A549 (cell line): ENCODE measurements around the gene RNGTT. TPM values are rescaled to one million over a fixed set of nuclear protein-coding genes. Genes with fewer than 3 reads are reported as not detected.

Experiments used
- ATAC-seq, 2 experiments: fragments of 200-7000 bp in 1 of 2; fragments of >200 bp in 1 of 2; cut with Nextera tagmentation in 1 of 2; cut with Tn5 transposase in 1 of 2; 3 replicates each; pipeline versions ENCODE4 v1.8.0 to v1.9.1; 2018 to 2020; ENCODE audit warnings: mild to moderate bottlenecking in 1 of 2, moderate library complexity in 1 of 2
- CTCF ChIA-PET: fragments of 300-600 bp; sonication (Branson Sonifier 250); formaldehyde crosslinking; extraction: SDS; loops from one replicate; lab custom pipeline; 2021; ENCODE audit warnings: antibody characterized with exemption, inconsistent platforms; lab: Yijun Ruan, JAX
- POLR2A ChIA-PET: fragments of 350-600 bp; formaldehyde crosslinking; extraction: SDS; loops from one replicate; lab custom pipeline; 2021; ENCODE audit warnings: antibody characterized with exemption, inconsistent platforms; lab: Yijun Ruan, JAX
- DNase-seq, 2 experiments: peaks; one replicate each; pipeline versions ENCODE4 v3.0.0 to v3.0.0-alpha.2; 2011 to 2016; ENCODE audit warnings: low read depth in 1 of 2, low spot score in 1 of 2
- FAIRE-seq: peaks from 2 replicates; lab custom pipeline; 2011; peaks lifted over from hg19 to GRCh38; lab: Jason Lieb, UNC
- H3K27ac ChIP-seq, 2 experiments: fragments of >200 bp; sonication (Bioruptor Twin); formaldehyde crosslinking; 3 replicates each; pipeline ENCODE4 v1.5.1; 2016 to 2017
- H3K4me1 ChIP-seq: fragments of >200 bp; sonication (Bioruptor Twin); formaldehyde crosslinking; 3 replicates; pipeline ENCODE4 v1.6.1; 2016
- H3K4me2 ChIP-seq: fragments of >200 bp; sonication (Bioruptor Twin); formaldehyde crosslinking; 3 replicates; pipeline ENCODE4 v1.6.1; 2016
- H3K4me3 ChIP-seq: fragments of >200 bp; sonication (Bioruptor Twin); formaldehyde crosslinking; 3 replicates; pipeline ENCODE4 v1.5.1; 2016
- H3K9me3 ChIP-seq: fragments of >200 bp; sonication (Bioruptor Twin); formaldehyde crosslinking; 3 replicates; pipeline ENCODE4 v1.6.1; 2016
- CEBPB ChIP-seq, 2 experiments: fragments of >200 bp in 1 of 2; sonication (Bioruptor Twin) in 1 of 2; formaldehyde crosslinking in 1 of 2; IDR thresholded peaks; 2 replicates each; pipeline ENCODE4 v1.6.1; 2012 to 2016
- CHD2 ChIP-seq: fragments of 150-350 bp; IDR thresholded peaks from 2 replicates; pipeline ENCODE4 v1.6.1; 2014; ENCODE audit warnings: low read length; ENCODE audit not compliant: partially characterized antibody
- EHMT2 ChIP-seq: fragments of 200-600 bp; sonication (generic); IDR thresholded peaks from 2 replicates; pipeline ENCODE4 v1.6.1; 2016; ENCODE audit warnings: antibody characterized with exemption, low read depth, mild to moderate bottlenecking, moderate library complexity
- FOSL2 ChIP-seq, 2 experiments: fragments of 450-650 bp in 1 of 2; fragments of >200 bp in 1 of 2; sonication (Bioruptor Twin) in 1 of 2; formaldehyde crosslinking; IDR thresholded peaks; 2 replicates each; pipeline versions ENCODE4 v1.5.0 to v1.6.1; 2016 to 2020; ENCODE audit warnings: mild to moderate bottlenecking in 1 of 2, moderate library complexity in 1 of 2
- HDAC2 ChIP-seq: fragments of 200-600 bp; sonication (generic); IDR thresholded peaks from 2 replicates; pipeline ENCODE4 v1.6.1; 2016
- HEYL ChIP-seq: fragments of 250-450 bp; sonication (Bioruptor Pico); IDR thresholded peaks from 2 replicates; pipeline ENCODE4 v1.8.0; 2021; ENCODE audit warnings: mild to moderate bottlenecking, moderate library complexity
- HOXB5 ChIP-seq: fragments of 250-450 bp; sonication (Bioruptor Pico); IDR thresholded peaks from 2 replicates; pipeline ENCODE4 v1.5.0; 2020; ENCODE audit warnings: mild to moderate bottlenecking, moderate library complexity
- KDM5A ChIP-seq: fragments of 200-600 bp; sonication (generic); IDR thresholded peaks from 2 replicates; pipeline ENCODE4 v1.6.1; 2016; ENCODE audit warnings: antibody characterized with exemption, mild to moderate bottlenecking
- MYC ChIP-seq: IDR thresholded peaks from 2 replicates; pipeline ENCODE4 v1.6.1; 2012; ENCODE audit warnings: mild to moderate bottlenecking, inconsistent platforms, low read length, improper control_type of control experiment, borderline replicate concordance
- NR3C1 ChIP-seq: fragments of >200 bp; sonication (Bioruptor Twin); formaldehyde crosslinking; IDR thresholded peaks from 3 replicates; pipeline ENCODE4 v1.6.1; 2017
- PHF8 ChIP-seq: fragments of 200-600 bp; sonication (generic); IDR thresholded peaks from 2 replicates; pipeline ENCODE4 v1.6.1; 2016; ENCODE audit warnings: low read depth, mild to moderate bottlenecking, antibody characterized with exemption, moderate library complexity, borderline replicate concordance
- RAD21 ChIP-seq, 2 experiments: fragments of >200 bp in 1 of 2; sonication (Bioruptor Twin) in 1 of 2; formaldehyde crosslinking in 1 of 2; IDR thresholded peaks in 1 of 2; conservative IDR thresholded peaks in 1 of 2; 2 replicates in 1 of 2; 3 replicates in 1 of 2; pipeline ENCODE4 v1.6.1; 2012 to 2018; ENCODE audit warnings: inconsistent platforms in 1 of 2
- RARB ChIP-seq: fragments of 250-450 bp; sonication (Bioruptor Pico); IDR thresholded peaks from 2 replicates; pipeline ENCODE4 v1.8.0; 2021; ENCODE audit warnings: mild to moderate bottlenecking, moderate library complexity
- RNF2 ChIP-seq: fragments of 200-600 bp; sonication (generic); IDR thresholded peaks from 2 replicates; pipeline ENCODE4 v1.6.1; 2016; ENCODE audit warnings: low read depth, mild to moderate bottlenecking, antibody characterized with exemption, moderate library complexity, borderline replicate concordance
- TP53 ChIP-seq: fragments of 250-450 bp; sonication (Bioruptor Pico); IDR thresholded peaks from 2 replicates; pipeline ENCODE4 v1.5.0; 2021; ENCODE audit warnings: mild to moderate bottlenecking, moderate library complexity
- ZFP36 ChIP-seq: fragments of 450-650 bp; IDR thresholded peaks from 2 replicates; pipeline ENCODE4 v1.6.1; 2014; ENCODE audit warnings: borderline replicate concordance; ENCODE audit not compliant: partially characterized antibody
- ZSCAN20 ChIP-seq: fragments of 250-450 bp; sonication (Bioruptor Pico); IDR thresholded peaks from 2 replicates; pipeline ENCODE4 v1.8.0; 2022; ENCODE audit warnings: mild to moderate bottlenecking, moderate library complexity
- WGBS: methylation state at CpG from one replicate; pipeline ENCODE4 v1.1.6; 2017; ENCODE audit errors: missing lambda C conversion rate; 5-methylcytosine and 5-hydroxymethylcytosine counted together
- polyA plus RNA-seq, 4 experiments: library from polyadenylated mRNA; depleted of rRNA in 3 of 4; stranded (reverse); fragments of >200 nt; fragmentation: RNase III in 1 of 4; extraction: RNeasy Plus Mini Kit Qiagen cat#74134 plus additional on column Dnase treatment in 1 of 4; gene quantifications; 2 replicates in 3 of 4; 3 replicates in 1 of 4; pipeline ENCODE4 v1.2.3, GENCODE V29; 2011 to 2017
- TF ChIP-seq, protein P1 (sequence below): fragments of >200 bp; sonication (Bioruptor Twin); formaldehyde crosslinking; IDR thresholded peaks from 3 replicates; pipeline ENCODE4 v1.6.1; 2016
- TF ChIP-seq, protein P2 (sequence below): fragments of >200 bp; sonication (Bioruptor Twin); formaldehyde crosslinking; IDR thresholded peaks from 2 replicates; pipeline ENCODE4 v1.6.1; 2016
- TF ChIP-seq, protein P3 (sequence below): fragments of 200-600 bp; sonication (generic); IDR thresholded peaks from 2 replicates; pipeline ENCODE4 v1.6.1; 2016; ENCODE audit warnings: antibody characterized with exemption, mild to moderate bottlenecking, moderate library complexity
- TF ChIP-seq, protein P4 (sequence below): IDR thresholded peaks from 2 replicates; pipeline ENCODE4 v1.6.1; 2012; ENCODE audit warnings: low read depth, borderline replicate concordance
- TF ChIP-seq, protein P5 (sequence below): IDR thresholded peaks from 2 replicates; pipeline ENCODE4 v1.6.1; 2012
- TF ChIP-seq, protein P6 (sequence below): fragments of >200 bp; sonication (Bioruptor Twin); formaldehyde crosslinking; IDR thresholded peaks from 3 replicates; pipeline ENCODE4 v1.5.1; 2016

Gene RNGTT
- polyA plus RNA-seq, 2 of the 4 experiments (the other 2 are of a cell fraction): 11.6 to 15.0 TPM

DNA sequence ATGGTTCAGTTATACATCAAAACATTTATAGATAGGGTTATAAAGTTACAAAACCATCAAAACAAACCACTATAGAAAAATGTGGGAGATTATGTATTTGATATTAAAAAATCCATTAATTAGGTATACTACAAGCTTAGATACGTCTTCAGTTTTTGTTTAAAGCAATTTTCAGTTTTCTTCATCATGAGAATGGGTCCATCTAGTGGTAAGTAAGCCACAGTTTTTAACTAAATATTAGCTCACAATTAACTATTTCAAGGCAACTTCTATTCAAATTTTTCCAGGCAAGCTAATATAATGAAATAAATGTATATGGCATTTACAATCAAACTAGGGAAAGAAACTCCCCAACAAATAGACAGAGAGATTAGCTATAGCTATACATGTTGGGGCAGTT is 44.4 kb downstream of the RNGTT start:
- ChIA-PET CTCF (interaction anchor here (0.8 to 1.6 kb wide), 3 partner anchors 9 to 990 kb away, joined by 3 to 4 read pairs (median 3); no protein-coding TSS in a partner anchor), POLR2A (interaction anchor here (1.6 kb wide), 1 partner anchor 44 kb away, joined by 4 read pairs; the partner anchor contains the start of gene RNGTT)

DNA sequence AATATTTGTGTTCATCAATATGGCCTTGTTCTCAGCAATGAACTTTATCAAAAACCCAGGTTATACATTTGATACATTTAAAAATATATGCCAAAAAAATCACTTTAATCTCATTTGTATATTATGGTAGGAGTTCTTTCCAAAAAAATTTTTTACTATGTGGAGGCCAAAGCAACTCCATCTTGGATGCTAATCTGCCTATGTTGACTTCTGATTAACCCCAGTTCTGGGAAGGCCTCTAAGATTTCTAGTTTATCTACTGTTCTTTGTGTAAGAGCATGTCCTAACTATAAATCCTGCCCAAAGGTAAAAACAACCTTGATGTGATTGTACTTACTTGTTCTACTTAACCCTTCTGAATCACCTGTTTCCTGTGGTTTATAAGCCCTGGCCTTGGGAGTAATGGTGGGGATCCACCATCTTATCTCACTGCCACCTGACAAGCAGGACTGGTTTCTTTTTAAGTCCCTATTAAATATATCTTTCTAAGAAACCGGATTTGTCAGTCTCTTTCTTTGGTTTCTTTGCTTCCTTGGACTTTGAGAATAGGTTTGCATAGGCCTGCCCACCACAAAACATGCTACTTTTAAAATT is 46.7 kb downstream of the RNGTT start:
- POLR2A ChIA-PET: no interaction called here
- Histone ChIP-seq H3K9me3 (no peaks in the 10 kb centered on the region), H3K4me3 (no peak overlapping the region), H3K4me2 (no peak overlapping the region)
- DNase-seq: no peak
- no peak for ATAC-seq
- CTCF ChIA-PET: no interaction called here
- no peak for FAIRE-seq
- WGBS: 75% methylated on average over 1 of the region's 1 CpG
- TF ChIP-seq RNF2 (no peak), MYC (no peak), KDM5A (no peak), HOXB5 (CRISPR knock-in tag) (no peak), RARB (CRISPR knock-in tag) (no peak), CEBPB (IDR thresholded peaks at IDR 0.05) (no peak), PHF8 (no peak), CHD2 (no peak), HDAC2 (no peak), HEYL (CRISPR knock-in tag) (no peak), NR3C1 (no peak), TP53 (no peak), EHMT2 (no peak), ZSCAN20 (CRISPR knock-in tag) (no peak), FOSL2 (IDR thresholded peaks at IDR 0.05) (no peak), FOSL2 (CRISPR knock-in tag; IDR thresholded peaks at IDR 0.05) (no peak)
- TF ChIP-seq, protein P1, sequence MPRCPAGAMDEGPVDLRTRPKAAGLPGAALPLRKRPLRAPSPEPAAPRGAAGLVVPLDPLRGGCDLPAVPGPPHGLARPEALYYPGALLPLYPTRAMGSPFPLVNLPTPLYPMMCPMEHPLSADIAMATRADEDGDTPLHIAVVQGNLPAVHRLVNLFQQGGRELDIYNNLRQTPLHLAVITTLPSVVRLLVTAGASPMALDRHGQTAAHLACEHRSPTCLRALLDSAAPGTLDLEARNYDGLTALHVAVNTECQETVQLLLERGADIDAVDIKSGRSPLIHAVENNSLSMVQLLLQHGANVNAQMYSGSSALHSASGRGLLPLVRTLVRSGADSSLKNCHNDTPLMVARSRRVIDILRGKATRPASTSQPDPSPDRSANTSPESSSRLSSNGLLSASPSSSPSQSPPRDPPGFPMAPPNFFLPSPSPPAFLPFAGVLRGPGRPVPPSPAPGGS: no peak
- TF ChIP-seq, protein P2, sequence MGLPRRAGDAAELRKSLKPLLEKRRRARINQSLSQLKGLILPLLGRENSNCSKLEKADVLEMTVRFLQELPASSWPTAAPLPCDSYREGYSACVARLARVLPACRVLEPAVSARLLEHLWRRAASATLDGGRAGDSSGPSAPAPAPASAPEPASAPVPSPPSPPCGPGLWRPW: no peak
- TF ChIP-seq, protein P3, sequence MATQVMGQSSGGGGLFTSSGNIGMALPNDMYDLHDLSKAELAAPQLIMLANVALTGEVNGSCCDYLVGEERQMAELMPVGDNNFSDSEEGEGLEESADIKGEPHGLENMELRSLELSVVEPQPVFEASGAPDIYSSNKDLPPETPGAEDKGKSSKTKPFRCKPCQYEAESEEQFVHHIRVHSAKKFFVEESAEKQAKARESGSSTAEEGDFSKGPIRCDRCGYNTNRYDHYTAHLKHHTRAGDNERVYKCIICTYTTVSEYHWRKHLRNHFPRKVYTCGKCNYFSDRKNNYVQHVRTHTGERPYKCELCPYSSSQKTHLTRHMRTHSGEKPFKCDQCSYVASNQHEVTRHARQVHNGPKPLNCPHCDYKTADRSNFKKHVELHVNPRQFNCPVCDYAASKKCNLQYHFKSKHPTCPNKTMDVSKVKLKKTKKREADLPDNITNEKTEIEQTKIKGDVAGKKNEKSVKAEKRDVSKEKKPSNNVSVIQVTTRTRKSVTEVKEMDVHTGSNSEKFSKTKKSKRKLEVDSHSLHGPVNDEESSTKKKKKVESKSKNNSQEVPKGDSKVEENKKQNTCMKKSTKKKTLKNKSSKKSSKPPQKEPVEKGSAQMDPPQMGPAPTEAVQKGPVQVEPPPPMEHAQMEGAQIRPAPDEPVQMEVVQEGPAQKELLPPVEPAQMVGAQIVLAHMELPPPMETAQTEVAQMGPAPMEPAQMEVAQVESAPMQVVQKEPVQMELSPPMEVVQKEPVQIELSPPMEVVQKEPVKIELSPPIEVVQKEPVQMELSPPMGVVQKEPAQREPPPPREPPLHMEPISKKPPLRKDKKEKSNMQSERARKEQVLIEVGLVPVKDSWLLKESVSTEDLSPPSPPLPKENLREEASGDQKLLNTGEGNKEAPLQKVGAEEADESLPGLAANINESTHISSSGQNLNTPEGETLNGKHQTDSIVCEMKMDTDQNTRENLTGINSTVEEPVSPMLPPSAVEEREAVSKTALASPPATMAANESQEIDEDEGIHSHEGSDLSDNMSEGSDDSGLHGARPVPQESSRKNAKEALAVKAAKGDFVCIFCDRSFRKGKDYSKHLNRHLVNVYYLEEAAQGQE: no peak
- TF ChIP-seq, protein P4, sequence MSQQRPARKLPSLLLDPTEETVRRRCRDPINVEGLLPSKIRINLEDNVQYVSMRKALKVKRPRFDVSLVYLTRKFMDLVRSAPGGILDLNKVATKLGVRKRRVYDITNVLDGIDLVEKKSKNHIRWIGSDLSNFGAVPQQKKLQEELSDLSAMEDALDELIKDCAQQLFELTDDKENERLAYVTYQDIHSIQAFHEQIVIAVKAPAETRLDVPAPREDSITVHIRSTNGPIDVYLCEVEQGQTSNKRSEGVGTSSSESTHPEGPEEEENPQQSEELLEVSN: no peak
- TF ChIP-seq, protein P5, sequence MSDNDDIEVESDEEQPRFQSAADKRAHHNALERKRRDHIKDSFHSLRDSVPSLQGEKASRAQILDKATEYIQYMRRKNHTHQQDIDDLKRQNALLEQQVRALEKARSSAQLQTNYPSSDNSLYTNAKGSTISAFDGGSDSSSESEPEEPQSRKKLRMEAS: no peak
- TF ChIP-seq, all 56 proteins: peak for 0
- Histone ChIP-seq H3K4me1 (no peaks in the 10 kb centered on the region), H3K27ac (no peak overlapping the region)

More for the DNA sequence above, 44.4 kb downstream of the RNGTT start:
- TF ChIP-seq RAD21 (conservative IDR thresholded peaks at IDR 0.05 in 1 of 2, IDR thresholded peaks at IDR 0.05 in 1 of 2): peak; percentile 18 to 25; a peak in 3 of 5 replicates
- no peak for TF ChIP-seq ZFP36
- TF ChIP-seq, protein P6, sequence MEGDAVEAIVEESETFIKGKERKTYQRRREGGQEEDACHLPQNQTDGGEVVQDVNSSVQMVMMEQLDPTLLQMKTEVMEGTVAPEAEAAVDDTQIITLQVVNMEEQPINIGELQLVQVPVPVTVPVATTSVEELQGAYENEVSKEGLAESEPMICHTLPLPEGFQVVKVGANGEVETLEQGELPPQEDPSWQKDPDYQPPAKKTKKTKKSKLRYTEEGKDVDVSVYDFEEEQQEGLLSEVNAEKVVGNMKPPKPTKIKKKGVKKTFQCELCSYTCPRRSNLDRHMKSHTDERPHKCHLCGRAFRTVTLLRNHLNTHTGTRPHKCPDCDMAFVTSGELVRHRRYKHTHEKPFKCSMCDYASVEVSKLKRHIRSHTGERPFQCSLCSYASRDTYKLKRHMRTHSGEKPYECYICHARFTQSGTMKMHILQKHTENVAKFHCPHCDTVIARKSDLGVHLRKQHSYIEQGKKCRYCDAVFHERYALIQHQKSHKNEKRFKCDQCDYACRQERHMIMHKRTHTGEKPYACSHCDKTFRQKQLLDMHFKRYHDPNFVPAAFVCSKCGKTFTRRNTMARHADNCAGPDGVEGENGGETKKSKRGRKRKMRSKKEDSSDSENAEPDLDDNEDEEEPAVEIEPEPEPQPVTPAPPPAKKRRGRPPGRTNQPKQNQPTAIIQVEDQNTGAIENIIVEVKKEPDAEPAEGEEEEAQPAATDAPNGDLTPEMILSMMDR: peak; percentile 33; the same call in 1 of the 3 replicates
- DNase-seq: no peak
- no peak for FAIRE-seq
- no peak overlapping the region for H3K27ac ChIP-seq
- H3K9me3 ChIP-seq: no peaks in the 10 kb centered on the region
- H3K4me3 ChIP-seq: no peak overlapping the region
- H3K4me1 ChIP-seq: no peaks in the 10 kb centered on the region
- WGBS: 58% methylated on average over 1 of the region's 1 CpG
- H3K4me2 ChIP-seq: no peak overlapping the region
- no peak for ATAC-seq
